Measurements from ENCODE around the gene IFITM1.

DNA sequence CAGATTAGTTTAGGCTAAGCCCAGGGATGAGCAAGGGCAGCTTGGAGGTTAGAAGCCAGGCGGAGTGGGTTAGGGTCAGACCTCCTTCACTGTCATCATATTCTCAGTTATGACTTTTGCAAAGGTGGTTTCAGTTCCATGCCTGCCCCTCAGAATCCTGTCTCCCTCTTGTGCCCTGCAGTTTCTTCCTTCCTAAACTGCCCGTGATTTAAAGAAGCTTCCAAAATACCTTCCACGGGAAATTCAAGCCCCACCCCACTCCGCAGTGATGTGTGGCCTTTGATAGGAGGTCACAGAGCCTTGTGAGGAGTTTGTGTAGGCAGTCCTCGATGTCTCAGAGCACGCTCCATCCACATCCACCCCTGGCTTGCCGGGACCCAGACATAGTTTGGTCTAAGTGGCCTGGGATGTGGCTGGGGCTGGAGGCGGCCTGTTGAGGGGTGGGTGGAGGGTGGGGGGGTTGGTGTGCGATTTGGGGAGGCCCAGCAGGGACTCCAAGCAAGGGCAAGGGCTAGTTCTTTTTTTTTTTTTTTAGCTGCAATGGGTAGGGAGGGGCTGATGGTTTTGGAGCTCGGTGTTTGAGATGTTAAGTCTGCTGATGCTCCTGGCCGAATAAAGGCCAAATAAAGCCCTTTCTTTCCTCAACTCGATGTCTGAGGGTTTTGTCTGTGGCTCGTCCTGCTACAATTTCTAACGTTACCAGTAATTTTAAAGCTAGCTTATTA is 1.6 kb upstream of the IFITM1 start:
- TF ChIP-seq, protein P1, sequence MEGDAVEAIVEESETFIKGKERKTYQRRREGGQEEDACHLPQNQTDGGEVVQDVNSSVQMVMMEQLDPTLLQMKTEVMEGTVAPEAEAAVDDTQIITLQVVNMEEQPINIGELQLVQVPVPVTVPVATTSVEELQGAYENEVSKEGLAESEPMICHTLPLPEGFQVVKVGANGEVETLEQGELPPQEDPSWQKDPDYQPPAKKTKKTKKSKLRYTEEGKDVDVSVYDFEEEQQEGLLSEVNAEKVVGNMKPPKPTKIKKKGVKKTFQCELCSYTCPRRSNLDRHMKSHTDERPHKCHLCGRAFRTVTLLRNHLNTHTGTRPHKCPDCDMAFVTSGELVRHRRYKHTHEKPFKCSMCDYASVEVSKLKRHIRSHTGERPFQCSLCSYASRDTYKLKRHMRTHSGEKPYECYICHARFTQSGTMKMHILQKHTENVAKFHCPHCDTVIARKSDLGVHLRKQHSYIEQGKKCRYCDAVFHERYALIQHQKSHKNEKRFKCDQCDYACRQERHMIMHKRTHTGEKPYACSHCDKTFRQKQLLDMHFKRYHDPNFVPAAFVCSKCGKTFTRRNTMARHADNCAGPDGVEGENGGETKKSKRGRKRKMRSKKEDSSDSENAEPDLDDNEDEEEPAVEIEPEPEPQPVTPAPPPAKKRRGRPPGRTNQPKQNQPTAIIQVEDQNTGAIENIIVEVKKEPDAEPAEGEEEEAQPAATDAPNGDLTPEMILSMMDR (IDR thresholded peaks at IDR 0.05; ENCODE audit: poor library complexity, severe bottlenecking) = no peak
- no peak for TF ChIP-seq TAF1 (IDR thresholded peaks at IDR 0.05; ENCODE audit: low read depth)
- no peak for TF ChIP-seq POLR2AphosphoS5 (IDR thresholded peaks at IDR 0.05)
- TF ChIP-seq SMC3 (conservative IDR thresholded peaks at IDR 0.05; ENCODE audit: poor library complexity) = no peak
- TF ChIP-seq EZH2 (IDR thresholded peaks at IDR 0.05; ENCODE audit: borderline replicate concordance, insufficient read depth, low read length, poor library complexity, severe bottlenecking) = no peak
- TF ChIP-seq EP300 (conservative IDR thresholded peaks at IDR 0.05; ENCODE audit: poor library complexity, severe bottlenecking) = no peak
- TF ChIP-seq, protein P2, sequence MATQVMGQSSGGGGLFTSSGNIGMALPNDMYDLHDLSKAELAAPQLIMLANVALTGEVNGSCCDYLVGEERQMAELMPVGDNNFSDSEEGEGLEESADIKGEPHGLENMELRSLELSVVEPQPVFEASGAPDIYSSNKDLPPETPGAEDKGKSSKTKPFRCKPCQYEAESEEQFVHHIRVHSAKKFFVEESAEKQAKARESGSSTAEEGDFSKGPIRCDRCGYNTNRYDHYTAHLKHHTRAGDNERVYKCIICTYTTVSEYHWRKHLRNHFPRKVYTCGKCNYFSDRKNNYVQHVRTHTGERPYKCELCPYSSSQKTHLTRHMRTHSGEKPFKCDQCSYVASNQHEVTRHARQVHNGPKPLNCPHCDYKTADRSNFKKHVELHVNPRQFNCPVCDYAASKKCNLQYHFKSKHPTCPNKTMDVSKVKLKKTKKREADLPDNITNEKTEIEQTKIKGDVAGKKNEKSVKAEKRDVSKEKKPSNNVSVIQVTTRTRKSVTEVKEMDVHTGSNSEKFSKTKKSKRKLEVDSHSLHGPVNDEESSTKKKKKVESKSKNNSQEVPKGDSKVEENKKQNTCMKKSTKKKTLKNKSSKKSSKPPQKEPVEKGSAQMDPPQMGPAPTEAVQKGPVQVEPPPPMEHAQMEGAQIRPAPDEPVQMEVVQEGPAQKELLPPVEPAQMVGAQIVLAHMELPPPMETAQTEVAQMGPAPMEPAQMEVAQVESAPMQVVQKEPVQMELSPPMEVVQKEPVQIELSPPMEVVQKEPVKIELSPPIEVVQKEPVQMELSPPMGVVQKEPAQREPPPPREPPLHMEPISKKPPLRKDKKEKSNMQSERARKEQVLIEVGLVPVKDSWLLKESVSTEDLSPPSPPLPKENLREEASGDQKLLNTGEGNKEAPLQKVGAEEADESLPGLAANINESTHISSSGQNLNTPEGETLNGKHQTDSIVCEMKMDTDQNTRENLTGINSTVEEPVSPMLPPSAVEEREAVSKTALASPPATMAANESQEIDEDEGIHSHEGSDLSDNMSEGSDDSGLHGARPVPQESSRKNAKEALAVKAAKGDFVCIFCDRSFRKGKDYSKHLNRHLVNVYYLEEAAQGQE (IDR thresholded peaks at IDR 0.05; ENCODE audit: borderline replicate concordance) = no peak
- TF ChIP-seq RAD21 (conservative IDR thresholded peaks at IDR 0.05) = no peak

Data from neural cell (in vitro differentiated cells).